Coronary artery (tissue), 2 donors: Measurements from ENCODE around the gene DSTYK.

Experiments
- DNase-seq: peaks from one replicate; pipeline ENCODE4 v3.0.0-alpha.2; 2017; ENCODE audit warnings: low spot score
- H3K27ac ChIP-seq, 2 donors: fragments of 200-600 bp; sonication (generic); one replicate each; pipeline ENCODE4 v1.5.1; 2016 to 2019
- H3K4me3 ChIP-seq: fragments of 200-600 bp; sonication (generic); 2 replicates; pipeline ENCODE4 v1.5.1; 2016; ENCODE audit warnings: mild to moderate bottlenecking, moderate library complexity
- TF ChIP-seq, protein P1 (sequence below): fragments of 200-600 bp; sonication (generic); IDR thresholded peaks from one replicate; pipeline ENCODE4 v1.5.1; 2019; ENCODE audit warnings: antibody characterized with exemption

DSTYK gene

GRCh38 chr1:205204552-205204951, 7.0 kb downstream of the DSTYK start:
- DNase-seq, result no peak
- TF ChIP-seq, protein P1, sequence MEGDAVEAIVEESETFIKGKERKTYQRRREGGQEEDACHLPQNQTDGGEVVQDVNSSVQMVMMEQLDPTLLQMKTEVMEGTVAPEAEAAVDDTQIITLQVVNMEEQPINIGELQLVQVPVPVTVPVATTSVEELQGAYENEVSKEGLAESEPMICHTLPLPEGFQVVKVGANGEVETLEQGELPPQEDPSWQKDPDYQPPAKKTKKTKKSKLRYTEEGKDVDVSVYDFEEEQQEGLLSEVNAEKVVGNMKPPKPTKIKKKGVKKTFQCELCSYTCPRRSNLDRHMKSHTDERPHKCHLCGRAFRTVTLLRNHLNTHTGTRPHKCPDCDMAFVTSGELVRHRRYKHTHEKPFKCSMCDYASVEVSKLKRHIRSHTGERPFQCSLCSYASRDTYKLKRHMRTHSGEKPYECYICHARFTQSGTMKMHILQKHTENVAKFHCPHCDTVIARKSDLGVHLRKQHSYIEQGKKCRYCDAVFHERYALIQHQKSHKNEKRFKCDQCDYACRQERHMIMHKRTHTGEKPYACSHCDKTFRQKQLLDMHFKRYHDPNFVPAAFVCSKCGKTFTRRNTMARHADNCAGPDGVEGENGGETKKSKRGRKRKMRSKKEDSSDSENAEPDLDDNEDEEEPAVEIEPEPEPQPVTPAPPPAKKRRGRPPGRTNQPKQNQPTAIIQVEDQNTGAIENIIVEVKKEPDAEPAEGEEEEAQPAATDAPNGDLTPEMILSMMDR, result no peak
- no peak overlapping the region for H3K27ac ChIP-seq
- no peak overlapping the region for H3K4me3 ChIP-seq

- Histone ChIP-seq H3K27ac (no peak overlapping the region), H3K4me3 (no peak overlapping the region)
- no peak for DNase-seq
- TF ChIP-seq, protein P1, result no peak
Observed at GRCh38 chr1:205199931-205200299, 11.6 kb downstream of the DSTYK start.

- no peak overlapping the region for H3K4me3 ChIP-seq
- TF ChIP-seq, protein P1, result no peak
- H3K27ac ChIP-seq, result no peak overlapping the region
- no peak for DNase-seq
Observed at GRCh38 chr1:205199090-205199930, 12.2 kb downstream of the DSTYK start.

GRCh38 chr1:205192287-205192686, 19.2 kb downstream of the DSTYK start:
- H3K27ac ChIP-seq, result no peak overlapping the region
- DNase-seq, result no peak
- TF ChIP-seq, protein P1, result no peak

DNA sequence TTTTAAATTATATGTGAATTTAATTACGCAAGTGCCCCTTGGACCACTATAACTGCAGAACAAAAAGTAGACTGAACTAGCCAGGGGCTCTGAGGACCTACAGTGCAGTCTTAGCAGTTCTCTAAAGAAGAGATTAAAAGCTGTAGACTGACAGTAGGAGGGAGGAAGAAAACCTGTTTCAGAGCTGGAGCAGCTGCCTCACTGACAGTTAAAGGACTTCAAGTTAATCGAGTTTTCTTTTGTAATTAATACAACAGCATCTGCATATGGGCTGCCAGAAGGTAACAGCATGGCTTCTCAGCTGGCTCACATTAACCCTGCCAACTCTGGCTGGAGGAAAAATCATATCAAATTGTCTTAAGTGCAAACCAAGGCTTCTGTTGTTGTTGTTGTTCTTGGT, 19.9 kb downstream of the DSTYK start:
- H3K27ac ChIP-seq, result no peak overlapping the region
- no peak for DNase-seq
- no peak overlapping the region for H3K4me3 ChIP-seq
- TF ChIP-seq, protein P1, result no peak

More at GRCh38 chr1:205192287-205192686, 19.2 kb downstream of the DSTYK start:
- H3K4me3 ChIP-seq, result no peak overlapping the region

DNA sequence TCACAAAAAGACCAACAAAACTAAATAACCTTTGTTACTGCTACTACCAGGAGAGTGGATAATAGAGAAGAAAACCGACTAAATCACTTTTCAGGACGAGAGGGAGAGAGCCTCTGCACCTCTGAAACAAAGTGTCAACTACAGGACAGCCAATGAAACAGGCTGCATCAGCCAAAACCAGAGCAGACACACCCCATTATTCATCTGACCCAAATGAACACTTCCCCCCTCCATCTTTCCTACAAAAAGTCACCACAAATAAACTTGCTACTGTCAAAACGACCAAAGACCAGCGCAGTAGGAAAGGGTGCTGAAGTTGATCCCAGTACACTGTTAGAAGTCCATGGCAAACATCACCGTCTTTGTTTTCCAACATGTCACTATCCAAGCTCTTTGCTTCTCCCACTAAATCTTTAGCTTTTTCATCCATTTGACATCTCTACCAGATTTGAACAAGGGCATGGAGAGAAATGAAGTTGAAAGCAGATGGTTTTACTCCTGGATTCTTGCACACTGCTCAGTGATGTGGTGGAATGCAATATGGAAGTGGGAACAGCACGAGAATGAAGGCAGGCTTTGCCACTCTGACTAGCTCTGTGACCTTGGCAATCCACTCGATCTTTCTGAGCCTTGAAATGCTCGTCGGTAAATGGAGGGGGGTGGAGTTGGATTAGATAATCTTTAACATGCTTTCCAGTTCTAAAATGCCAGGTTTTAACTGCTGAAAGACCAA, 20.5 kb downstream of the DSTYK start:
- H3K27ac ChIP-seq, result no peak overlapping the region
- no peak overlapping the region for H3K4me3 ChIP-seq
- no peak for DNase-seq
- TF ChIP-seq, protein P1, result no peak
